Mucosa of stomach (tissue), 1 donor: ENCODE data around the gene FSHB.

ENCODE experiments used
- H3K27me3 ChIP-seq: one replicate; pipeline ENCODE4 v1.7.0; 2013; ENCODE audit warnings: mild to moderate bottlenecking, low read length; ENCODE audit not compliant: control insufficient read depth, insufficient read depth
- H3K36me3 ChIP-seq: one replicate; pipeline ENCODE4 v1.7.0; 2013; ENCODE audit warnings: low read length; ENCODE audit not compliant: control insufficient read depth, insufficient read depth
- H3K4me1 ChIP-seq: one replicate; pipeline ENCODE4 v1.7.0; 2013; ENCODE audit warnings: mild to moderate bottlenecking, low read length; ENCODE audit not compliant: control insufficient read depth, insufficient read depth
- H3K4me3 ChIP-seq: one replicate; pipeline ENCODE4 v1.7.0; 2013; ENCODE audit warnings: low read length
- H3K9ac ChIP-seq: one replicate; pipeline ENCODE4 v1.7.0; 2013; ENCODE audit warnings: mild to moderate bottlenecking, low read length, moderate library complexity
- H3K9me3 ChIP-seq: one replicate; pipeline ENCODE4 v1.7.0; 2013; ENCODE audit warnings: mild to moderate bottlenecking, low read length, moderate library complexity; ENCODE audit not compliant: control insufficient read depth
- donor health status: Pancreatic carcinoma.

FSHB gene

DNA sequence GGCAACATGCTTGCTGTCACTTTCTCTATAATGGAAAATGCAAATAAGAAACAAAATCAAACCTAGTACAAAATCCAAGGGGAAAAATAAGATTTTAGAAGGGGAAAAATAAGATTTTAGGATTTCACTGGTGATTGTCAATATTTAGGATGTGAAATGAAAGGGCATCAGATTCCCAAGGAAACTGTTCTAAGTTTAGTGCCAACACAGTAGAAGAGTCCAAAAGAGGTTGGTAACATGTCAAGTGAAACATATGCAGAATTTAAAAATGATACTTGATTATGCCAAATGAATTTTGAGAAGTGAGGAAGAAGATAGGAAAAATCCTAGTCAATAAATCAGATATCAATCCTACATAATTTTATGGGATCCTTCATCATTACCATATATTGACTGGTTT is 46.4 kb downstream of the FSHB start:
- H3K9ac ChIP-seq: no peak overlapping the region
- H3K4me1 ChIP-seq: no peaks in the 10 kb centered on the region
- no peaks in the 10 kb centered on the region for H3K36me3 ChIP-seq
- H3K27me3 ChIP-seq: peaks cover 2% of the 10 kb centered on the region
- H3K4me3 ChIP-seq: no peak overlapping the region
- no peaks in the 10 kb centered on the region for H3K9me3 ChIP-seq

DNA sequence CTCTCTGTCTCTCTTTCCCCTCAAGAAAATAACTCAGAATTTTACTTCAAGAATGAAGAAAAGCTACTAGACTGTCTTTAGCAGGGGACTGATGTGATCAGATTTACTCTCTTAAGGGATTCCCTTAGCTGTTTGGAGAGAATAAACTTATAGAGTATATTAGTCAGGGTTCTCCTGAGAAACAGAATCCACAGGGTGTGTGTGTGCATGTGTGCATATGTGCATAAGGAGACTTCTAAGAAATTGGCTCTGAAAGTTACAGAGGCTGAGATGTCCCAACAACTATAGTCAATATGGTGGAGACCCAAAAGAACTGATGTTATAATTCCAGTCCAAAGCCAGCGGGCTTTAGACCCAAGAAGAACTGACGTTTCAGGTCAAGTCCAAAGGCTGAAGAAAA is 49.0 kb downstream of the FSHB start:
- Histone ChIP-seq H3K4me1 (no peaks in the 10 kb centered on the region), H3K4me3 (no peak overlapping the region), H3K9ac (no peak overlapping the region), H3K36me3 (no peaks in the 10 kb centered on the region), H3K9me3 (no peaks in the 10 kb centered on the region), H3K27me3 (peaks cover 2% of the 10 kb centered on the region)

DNA sequence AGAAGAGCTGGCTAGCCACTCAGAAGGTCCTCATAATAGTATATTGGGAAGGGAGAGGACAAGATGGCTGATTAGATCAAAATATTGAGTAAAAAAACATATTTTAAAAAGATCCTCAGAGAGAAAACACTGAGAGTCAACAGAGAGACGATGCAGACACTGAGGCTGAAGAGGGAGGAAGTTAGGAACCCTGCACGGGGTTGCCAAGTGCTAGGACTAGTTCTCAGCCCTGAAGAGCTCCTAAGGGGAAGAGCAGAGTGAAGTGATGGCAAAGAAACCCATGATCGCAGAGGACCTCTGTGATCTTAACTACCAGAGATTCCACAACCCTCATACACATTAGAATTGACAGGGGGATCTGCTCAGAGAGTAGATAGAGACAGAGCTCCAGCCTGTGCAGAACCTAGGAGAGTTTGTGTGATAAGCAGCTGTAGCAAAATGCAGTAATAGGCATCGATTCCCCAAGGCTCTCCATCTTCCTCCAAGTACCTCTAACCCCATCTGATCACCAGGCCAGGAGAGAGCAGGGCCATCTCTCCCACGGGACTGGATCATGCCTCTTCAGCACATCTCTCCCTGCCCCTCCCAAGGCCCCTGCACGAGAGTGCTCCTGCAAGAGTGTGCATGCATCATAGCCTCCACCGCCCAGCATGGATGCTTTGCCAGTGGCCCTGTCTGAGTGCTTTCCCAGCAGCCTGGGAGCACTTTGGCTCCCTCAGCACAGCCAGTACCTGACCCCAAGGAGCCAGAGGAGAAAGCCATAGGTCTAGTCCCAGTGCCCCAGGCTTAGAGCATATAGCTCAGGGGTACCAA is 50.9 kb downstream of the FSHB start:
- H3K9ac ChIP-seq: no peak overlapping the region
- no peaks in the 10 kb centered on the region for H3K4me1 ChIP-seq
- no peaks in the 10 kb centered on the region for H3K36me3 ChIP-seq
- no peaks in the 10 kb centered on the region for H3K9me3 ChIP-seq
- H3K27me3 ChIP-seq: no peaks in the 10 kb centered on the region
- H3K4me3 ChIP-seq: no peak overlapping the region

DNA sequence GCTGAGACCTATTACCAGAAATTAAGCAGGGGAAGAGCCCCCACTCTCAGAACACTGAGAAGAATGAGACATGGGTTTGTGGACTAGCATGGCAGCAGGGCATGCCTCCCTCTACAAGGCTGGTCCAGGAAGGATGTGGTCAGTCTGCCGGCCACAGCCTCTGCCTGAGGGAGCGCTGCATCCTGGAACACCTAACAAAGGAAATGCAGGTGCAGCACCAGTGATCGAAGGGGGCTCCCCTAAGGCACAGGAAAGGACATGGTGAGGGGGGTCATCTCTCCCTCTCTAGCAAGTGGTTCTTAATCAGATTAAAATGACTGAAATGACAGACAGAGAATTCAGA is 51.4 kb downstream of the FSHB start:
- Histone ChIP-seq H3K4me1 (no peaks in the 10 kb centered on the region), H3K9me3 (no peaks in the 10 kb centered on the region), H3K9ac (no peak overlapping the region), H3K36me3 (no peaks in the 10 kb centered on the region), H3K4me3 (no peak overlapping the region), H3K27me3 (no peaks in the 10 kb centered on the region)
